Thyroid gland (tissue), 4 donors: Measurements from ENCODE around the gene WIPF1. TPM values are rescaled to one million over a fixed set of nuclear protein-coding genes. Genes with fewer than 3 reads are reported as not detected.
A peak's percentile ranks its signal among the peaks of the same experiment; 100 is the strongest.

Experiments used
- DNase-seq, 2 donors: peaks; one replicate each; pipeline ENCODE4 v3.0.0-alpha.2; 2019
- H3K27ac ChIP-seq, 3 donors: fragments of 200-600 bp; sonication (generic); 1 replicate in 2 of 3; 2 replicates in 1 of 3; pipeline ENCODE4 v1.5.1; 2016 to 2019; ENCODE audit warnings: mild to moderate bottlenecking in 1 of 3, moderate library complexity in 1 of 3
- H3K27me3 ChIP-seq: fragments of 200-600 bp; sonication (generic); one replicate; pipeline ENCODE4 v1.5.1; 2019
- H3K36me3 ChIP-seq, 2 donors: fragments of 200-600 bp; sonication (generic); one replicate each; pipeline ENCODE4 v1.5.1; 2016 to 2019
- H3K4me1 ChIP-seq, 2 donors: fragments of 200-600 bp; sonication (generic); one replicate each; pipeline ENCODE4 v1.5.1; 2017 to 2019
- H3K4me3 ChIP-seq, 3 donors: fragments of 200-600 bp; sonication (generic); replicated peaks in 1 of 3; 1 replicate in 2 of 3; 2 replicates in 1 of 3; pipeline ENCODE4 v1.5.1; 2016; ENCODE audit warnings: mild to moderate bottlenecking in 1 of 3
- H3K9me3 ChIP-seq: fragments of 200-600 bp; sonication (generic); one replicate; pipeline ENCODE4 v1.5.1; 2017
- POLR2A ChIP-seq, 2 donors: fragments of 450-650 bp; IDR thresholded peaks; one replicate each; pipeline ENCODE4 v1.6.1; 2017; ENCODE audit warnings: antibody characterized with exemption in 2 of 2, mild to moderate bottlenecking in 2 of 2, moderate library complexity in 1 of 2
- WGBS, 2 donors: methylation state at CpG; one replicate each; pipeline ENCODE4 v1.1.5; 2017; 5-methylcytosine and 5-hydroxymethylcytosine counted together
- intact Hi-C: fragments of 100-400 bp; cut with DNase I; formaldehyde crosslinking; loops from one replicate; pipeline ENCODE4 v1.15.1; 2023
- total RNA-seq, 4 donors: library from RNA; depleted of rRNA; stranded (reverse); fragments of >200 nt; gene quantifications; one replicate each; pipeline ENCODE4 v1.2.3, GENCODE V29; 2016
- TF ChIP-seq, protein P1 (sequence below), 6 experiments: fragments of 200-600 bp in 3 of 6; fragments of 450-650 bp in 3 of 6; sonication (generic) in 3 of 6; IDR thresholded peaks; one replicate each; pipeline ENCODE4 v1.5.1; 2016 to 2019; ENCODE audit warnings: antibody characterized with exemption in 6 of 6, mild to moderate bottlenecking in 2 of 6, inconsistent platforms in 1 of 6, moderate library complexity in 1 of 6

WIPF1 gene
- total RNA-seq, 4 donors from 2014 or later: 15.2 to 32.7 (median 21.3) TPM

DNA sequence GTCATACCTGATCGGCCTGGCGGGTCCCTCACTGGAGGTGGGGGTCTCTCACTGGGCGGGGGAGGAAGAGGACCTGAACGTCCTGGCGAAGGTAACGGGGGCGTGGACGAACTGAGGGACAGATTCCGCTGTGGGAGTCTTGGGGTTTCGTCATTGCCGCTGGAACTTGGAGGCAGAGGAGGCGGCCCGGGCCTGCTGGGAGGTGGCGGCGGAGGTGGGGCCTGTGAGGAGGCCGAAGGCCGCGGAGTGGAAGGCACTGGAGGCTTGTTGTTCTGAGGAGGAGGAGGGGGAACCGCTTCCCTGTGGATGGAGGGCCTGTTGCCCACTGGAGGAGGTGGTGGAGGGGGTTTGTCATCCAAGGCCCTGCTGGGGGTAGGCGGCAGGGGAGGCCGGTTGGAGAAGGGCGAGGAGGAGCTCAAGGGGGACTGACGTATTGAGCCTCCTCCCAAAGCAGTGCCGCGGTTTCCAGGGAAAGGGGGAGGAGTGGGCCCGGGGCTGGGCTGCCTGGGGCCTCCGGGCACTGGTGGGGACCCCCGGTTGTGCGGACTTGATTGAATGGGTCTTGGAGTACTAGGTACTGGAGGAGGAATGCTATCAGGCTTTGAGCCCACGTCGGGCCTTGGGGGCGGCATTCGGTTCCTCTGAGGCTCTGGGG lies 25.8 kb downstream of the WIPF1 start:
- Histone ChIP-seq H3K27ac (no peak overlapping the region), H3K4me3 (no peak overlapping the region), H3K36me3 (peaks cover 11 to 12% of the 10 kb centered on the region in 2 donors), H3K27me3 (no peaks in the 10 kb centered on the region), H3K4me1 (peaks cover 3 to 5% of the 10 kb centered on the region in 2 donors), H3K9me3 (no peaks in the 10 kb centered on the region)
- 92 to 94% methylated on average over 33 of the region's 33 CpGs for WGBS, 2 donors
- intact Hi-C loops: no loop called here
- DNase-seq: no peak
- no peak for TF ChIP-seq POLR2A (IDR thresholded peaks at IDR 0.05)
- TF ChIP-seq, protein P1, sequence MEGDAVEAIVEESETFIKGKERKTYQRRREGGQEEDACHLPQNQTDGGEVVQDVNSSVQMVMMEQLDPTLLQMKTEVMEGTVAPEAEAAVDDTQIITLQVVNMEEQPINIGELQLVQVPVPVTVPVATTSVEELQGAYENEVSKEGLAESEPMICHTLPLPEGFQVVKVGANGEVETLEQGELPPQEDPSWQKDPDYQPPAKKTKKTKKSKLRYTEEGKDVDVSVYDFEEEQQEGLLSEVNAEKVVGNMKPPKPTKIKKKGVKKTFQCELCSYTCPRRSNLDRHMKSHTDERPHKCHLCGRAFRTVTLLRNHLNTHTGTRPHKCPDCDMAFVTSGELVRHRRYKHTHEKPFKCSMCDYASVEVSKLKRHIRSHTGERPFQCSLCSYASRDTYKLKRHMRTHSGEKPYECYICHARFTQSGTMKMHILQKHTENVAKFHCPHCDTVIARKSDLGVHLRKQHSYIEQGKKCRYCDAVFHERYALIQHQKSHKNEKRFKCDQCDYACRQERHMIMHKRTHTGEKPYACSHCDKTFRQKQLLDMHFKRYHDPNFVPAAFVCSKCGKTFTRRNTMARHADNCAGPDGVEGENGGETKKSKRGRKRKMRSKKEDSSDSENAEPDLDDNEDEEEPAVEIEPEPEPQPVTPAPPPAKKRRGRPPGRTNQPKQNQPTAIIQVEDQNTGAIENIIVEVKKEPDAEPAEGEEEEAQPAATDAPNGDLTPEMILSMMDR (IDR thresholded peaks at IDR 0.05): no peak

DNA sequence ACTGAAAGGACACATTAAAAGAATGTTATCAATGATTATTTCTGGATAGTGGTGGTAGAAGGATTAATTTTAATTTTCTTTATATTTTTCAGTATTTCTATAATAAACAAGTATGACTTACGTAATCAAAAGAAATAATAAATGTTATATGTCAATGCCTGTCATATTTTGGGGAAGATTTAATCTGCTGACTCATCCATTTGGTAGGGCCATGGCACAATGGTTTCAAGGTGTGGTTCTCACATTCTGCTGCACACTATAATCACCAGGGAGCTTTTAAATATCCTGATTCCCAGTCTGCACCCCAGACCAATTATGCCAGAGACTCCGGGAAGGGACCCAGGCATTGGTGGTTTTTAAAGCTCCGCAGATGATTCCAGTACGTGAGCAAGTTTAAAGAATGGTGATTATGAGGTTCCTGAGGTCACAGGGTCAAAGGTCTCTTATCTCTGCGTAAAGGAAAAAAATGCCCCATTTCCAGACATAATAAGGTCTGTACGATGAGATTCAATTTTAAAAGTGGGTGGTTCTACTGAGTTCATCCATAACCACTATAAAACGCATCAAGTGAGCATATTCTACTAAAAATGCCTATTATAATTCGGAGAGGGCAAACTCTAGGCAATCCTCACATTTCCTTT lies 27.2 kb downstream of the WIPF1 start:
- TF ChIP-seq, protein P1 (IDR thresholded peaks at IDR 0.05): no peak
- TF ChIP-seq POLR2A (IDR thresholded peaks at IDR 0.05): no peak
- H3K9me3 ChIP-seq: no peaks in the 10 kb centered on the region
- H3K36me3 ChIP-seq: peaks cover 12 to 14% of the 10 kb centered on the region in 2 donors
- H3K4me3 ChIP-seq: no peak overlapping the region
- no peaks in the 10 kb centered on the region for H3K27me3 ChIP-seq
- no peak overlapping the region for H3K27ac ChIP-seq
- WGBS, 2 donors: 96 to 97% methylated on average over 8 of the region's 8 CpGs
- intact Hi-C loops: no loop called here
- H3K4me1 ChIP-seq: peaks cover 3 to 7% of the 10 kb centered on the region in 2 donors
- no peak for DNase-seq

DNA sequence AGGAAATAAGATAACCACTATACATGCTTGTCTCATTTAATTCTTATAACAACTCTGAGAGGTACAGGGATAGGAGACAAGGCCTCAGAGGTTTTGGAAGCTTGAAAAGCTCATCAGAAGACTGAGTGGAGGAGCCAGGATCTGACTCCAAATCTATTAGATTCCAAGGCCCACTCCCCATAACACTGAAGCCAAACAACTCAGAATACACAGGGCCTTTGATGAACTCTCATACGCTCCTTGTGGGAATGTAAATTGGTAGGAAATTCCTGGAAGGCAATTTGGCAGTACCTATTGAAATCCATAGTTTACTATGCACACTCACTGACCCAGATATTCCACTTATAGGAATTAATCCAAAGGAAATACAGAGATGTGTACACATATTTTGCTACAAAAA lies 27.9 kb downstream of the WIPF1 start:
- TF ChIP-seq, protein P1 (IDR thresholded peaks at IDR 0.05): no peak
- TF ChIP-seq POLR2A (IDR thresholded peaks at IDR 0.05): no peak
- H3K27me3 ChIP-seq: no peaks in the 10 kb centered on the region
- peaks cover 12 to 14% of the 10 kb centered on the region in 2 donors for H3K36me3 ChIP-seq
- H3K4me1 ChIP-seq: peaks cover 3 to 7% of the 10 kb centered on the region in 2 donors
- intact Hi-C loops: no loop called here
- H3K9me3 ChIP-seq: no peaks in the 10 kb centered on the region
- H3K4me3 ChIP-seq: no peak overlapping the region
- no peak overlapping the region for H3K27ac ChIP-seq
- DNase-seq: no peak
- 3 to 100% methylated on average over 1 of the region's 1 CpG for WGBS, 2 donors

DNA sequence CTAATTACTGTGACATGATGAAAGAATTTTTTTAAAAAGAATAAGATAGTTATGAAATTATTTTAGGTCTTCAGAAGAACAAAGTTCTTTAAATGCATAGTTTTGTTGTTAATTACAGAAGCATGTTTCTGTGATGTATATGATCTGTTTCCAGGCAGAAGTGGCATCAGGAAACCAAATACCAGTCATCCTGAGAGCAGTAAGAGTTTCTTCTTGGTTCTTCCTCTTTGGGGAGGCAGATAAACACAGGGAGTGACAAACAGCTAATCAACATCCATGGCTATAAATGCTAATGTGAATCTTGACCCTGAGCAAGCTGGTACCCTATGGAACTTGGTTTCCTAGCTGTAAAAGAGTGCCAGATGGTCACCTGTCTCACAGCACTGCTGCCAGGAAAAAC lies 29.2 kb downstream of the WIPF1 start:
- peaks cover 0 to 12% of the 10 kb centered on the region in 2 donors for H3K4me1 ChIP-seq
- H3K36me3 ChIP-seq: peaks cover 12 to 14% of the 10 kb centered on the region in 2 donors
- no peak for DNase-seq
- no peak overlapping the region for H3K4me3 ChIP-seq
- no peak overlapping the region for H3K27ac ChIP-seq
- intact Hi-C loops: no loop called here
- TF ChIP-seq, protein P1 (IDR thresholded peaks at IDR 0.05): no peak
- no peaks in the 10 kb centered on the region for H3K9me3 ChIP-seq
- no peaks in the 10 kb centered on the region for H3K27me3 ChIP-seq

DNA sequence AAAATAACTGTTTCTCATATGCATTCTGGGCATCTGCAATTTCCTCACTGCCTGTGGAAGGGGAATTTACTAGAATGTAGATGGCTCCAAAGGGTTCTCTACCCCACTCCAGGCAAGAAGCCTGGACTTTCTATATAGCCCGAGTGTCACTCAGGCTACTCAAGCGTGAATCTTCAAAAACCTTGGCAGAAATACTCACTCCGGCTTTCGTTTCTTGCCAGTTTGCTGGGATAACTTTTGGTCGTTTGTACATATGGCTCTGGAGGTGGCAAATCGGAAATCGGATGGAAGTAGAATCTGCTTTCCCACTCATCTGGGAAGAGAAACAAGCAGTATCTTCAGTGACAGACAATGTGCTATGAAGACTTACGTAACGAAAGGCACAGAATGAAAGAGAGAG lies 30.7 kb downstream of the WIPF1 start:
- Histone ChIP-seq H3K27ac (no peak overlapping the region), H3K4me1 (peaks cover 5 to 15% of the 10 kb centered on the region in 2 donors), H3K4me3 (no peak overlapping the region), H3K27me3 (no peaks in the 10 kb centered on the region), H3K36me3 (peaks cover 7 to 9% of the 10 kb centered on the region in 2 donors), H3K9me3 (no peaks in the 10 kb centered on the region)
- intact Hi-C loops: no loop called here
- WGBS, 2 donors: 49 to 55% methylated on average over 9 of the region's 9 CpGs
- DNase-seq: peak; percentile 26 to 39
- TF ChIP-seq POLR2A (IDR thresholded peaks at IDR 0.05): no peak
